ENCODE results near the gene CEACAM7.
A peak's percentile ranks its signal among the peaks of the same experiment; 100 is the strongest.
"Not testable (repeated sequence)": the region's sequence is repeated elsewhere in the genome, so short reads cannot be mapped to it uniquely, and the experiment has no call there.

CEACAM7 gene

DNA sequence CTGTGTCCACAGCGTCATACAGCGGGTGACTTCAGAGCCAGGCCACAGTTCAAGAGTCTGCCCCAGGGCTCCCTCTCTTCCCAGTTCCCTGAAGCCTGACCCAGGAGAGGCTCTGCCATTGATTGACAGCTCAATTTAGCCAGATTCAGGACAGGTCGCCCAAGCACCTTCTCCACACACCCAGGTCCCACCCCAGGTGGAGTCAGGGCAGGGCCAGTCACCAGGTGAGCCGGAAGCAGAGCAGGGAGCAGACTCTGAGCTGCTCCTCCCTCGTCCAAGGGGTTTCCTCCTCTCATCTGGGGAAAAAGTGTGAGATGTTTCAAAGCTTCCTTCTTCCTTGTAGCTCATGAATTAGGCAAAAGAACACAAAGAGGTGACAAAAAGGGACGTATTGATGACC, 5.6 kb downstream of the CEACAM7 start:
- Histone ChIP-seq H3K9me3 (ENCODE audit: control insufficient read depth, low read length) (no peaks in the 10 kb centered on the region), H3K4me1 (ENCODE audit: control insufficient read depth, insufficient read depth, low read length) (no peaks in the 10 kb centered on the region), H3K9ac (ENCODE audit: low read length) (no peak overlapping the region), H3K36me3 (ENCODE audit: control insufficient read depth, insufficient read depth, low read length) (no peaks in the 10 kb centered on the region), H3K27me3 (ENCODE audit: control insufficient read depth, insufficient read depth, low read length) (no peaks in the 10 kb centered on the region), H3K4me3 (ENCODE audit: low read length) (no peak overlapping the region)

DNA sequence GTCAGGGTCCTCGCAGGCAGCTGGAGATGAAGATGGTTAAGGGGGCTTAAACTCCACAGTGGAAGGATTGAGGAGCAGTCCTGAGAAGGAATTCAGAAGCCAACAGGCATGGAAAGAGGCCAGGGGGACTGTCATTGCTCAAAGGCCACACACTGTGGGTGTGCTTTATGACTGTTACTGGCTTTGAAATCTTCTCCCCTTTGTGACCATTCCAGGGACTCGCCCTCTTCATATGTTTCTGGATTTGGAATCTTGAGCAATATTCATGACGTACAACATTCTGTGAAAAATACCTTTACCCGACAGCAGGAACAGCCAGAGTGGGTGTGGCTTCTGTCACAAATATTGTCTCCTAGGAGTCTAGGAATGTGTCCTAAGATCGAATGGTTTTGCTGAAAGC, 16.6 kb downstream of the CEACAM7 start:
- Histone ChIP-seq H3K4me3 (ENCODE audit: low read length) (no peak overlapping the region), H3K9ac (ENCODE audit: low read length) (no peak overlapping the region), H3K36me3 (ENCODE audit: control insufficient read depth, insufficient read depth, low read length) (no peaks in the 10 kb centered on the region), H3K9me3 (ENCODE audit: control insufficient read depth, low read length) (no peaks in the 10 kb centered on the region), H3K4me1 (ENCODE audit: control insufficient read depth, insufficient read depth, low read length) (no peaks in the 10 kb centered on the region), H3K27me3 (ENCODE audit: control insufficient read depth, insufficient read depth, low read length) (no peaks in the 10 kb centered on the region)

DNA sequence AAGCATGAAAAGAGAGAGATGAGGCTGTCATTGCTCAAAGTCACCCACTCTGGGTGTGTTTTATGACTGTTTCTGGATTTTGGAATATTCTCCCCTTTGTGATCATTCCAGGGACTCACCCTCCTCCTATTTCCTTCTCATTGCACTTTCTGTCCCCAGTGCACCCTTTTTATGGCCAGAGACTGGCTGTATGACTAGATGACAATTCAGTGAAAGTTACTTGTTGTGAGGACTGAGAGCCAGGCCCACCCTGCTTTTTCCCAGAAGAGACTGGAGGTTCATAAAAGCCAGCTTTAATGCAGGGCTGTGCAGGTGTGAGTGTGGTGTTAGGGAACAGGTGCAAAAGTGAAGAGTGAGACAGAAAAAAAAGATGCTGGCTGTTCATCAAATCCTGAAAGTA, 17.3 kb downstream of the CEACAM7 start:
- no peaks in the 10 kb centered on the region for H3K4me1 ChIP-seq (ENCODE audit: control insufficient read depth, insufficient read depth, low read length)
- H3K36me3 ChIP-seq (ENCODE audit: control insufficient read depth, insufficient read depth, low read length) = no peaks in the 10 kb centered on the region
- H3K9me3 ChIP-seq (ENCODE audit: control insufficient read depth, low read length) = peaks cover 6% of the 10 kb centered on the region
- H3K9ac ChIP-seq (ENCODE audit: low read length) = no peak overlapping the region
- H3K4me3 ChIP-seq (ENCODE audit: low read length) = no peak overlapping the region
- no peaks in the 10 kb centered on the region for H3K27me3 ChIP-seq (ENCODE audit: control insufficient read depth, insufficient read depth, low read length)

DNA sequence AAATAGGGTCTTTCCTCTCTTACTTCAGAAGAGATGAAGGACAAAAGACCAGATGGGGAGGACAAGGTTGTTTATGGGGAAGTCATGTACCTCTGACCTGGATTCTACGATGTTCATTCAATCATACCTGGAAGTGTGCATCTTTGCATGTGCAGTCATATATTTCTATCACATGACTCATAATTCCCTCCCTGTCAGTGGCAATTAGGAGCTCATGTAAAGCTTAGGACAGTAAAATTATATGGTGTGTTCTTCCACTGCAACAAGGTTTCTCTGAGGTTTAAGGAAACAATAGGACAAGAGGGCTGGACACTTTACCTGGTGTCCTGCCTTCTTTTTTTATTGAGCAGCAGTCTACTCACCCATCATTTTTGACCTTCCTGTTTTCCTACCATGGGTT, 19.8 kb downstream of the CEACAM7 start:
- no peak overlapping the region for H3K4me3 ChIP-seq (ENCODE audit: low read length)
- no peaks in the 10 kb centered on the region for H3K27me3 ChIP-seq (ENCODE audit: control insufficient read depth, insufficient read depth, low read length)
- no peaks in the 10 kb centered on the region for H3K36me3 ChIP-seq (ENCODE audit: control insufficient read depth, insufficient read depth, low read length)
- no peaks in the 10 kb centered on the region for H3K4me1 ChIP-seq (ENCODE audit: control insufficient read depth, insufficient read depth, low read length)
- peaks cover 9% of the 10 kb centered on the region for H3K9me3 ChIP-seq (ENCODE audit: control insufficient read depth, low read length)
- H3K9ac ChIP-seq (ENCODE audit: low read length) = no peak overlapping the region

DNA sequence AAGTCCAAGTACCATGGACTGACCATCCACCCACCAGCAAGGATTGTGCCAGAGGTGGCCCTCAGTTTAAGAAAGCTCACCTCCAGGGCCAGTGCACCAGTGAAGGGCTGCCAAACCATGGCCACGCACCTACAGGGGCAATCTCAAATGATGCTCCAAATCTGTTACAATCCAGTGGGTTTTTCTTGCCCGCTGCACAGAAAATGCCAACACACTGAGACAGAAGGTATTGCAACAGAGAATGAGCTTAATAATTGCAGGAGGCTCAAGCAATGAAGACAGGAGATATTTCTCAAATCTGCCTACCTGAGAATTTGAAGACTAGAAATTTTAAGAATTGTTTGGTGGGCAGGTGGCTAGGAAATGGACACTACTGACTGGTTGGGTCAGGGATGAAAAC, 22.0 kb downstream of the CEACAM7 start:
- Histone ChIP-seq H3K9ac (ENCODE audit: low read length) (no peak overlapping the region), H3K9me3 (ENCODE audit: control insufficient read depth, low read length) (peaks cover 9% of the 10 kb centered on the region), H3K4me3 (ENCODE audit: low read length) (no peak overlapping the region), H3K4me1 (ENCODE audit: control insufficient read depth, insufficient read depth, low read length) (no peaks in the 10 kb centered on the region), H3K36me3 (ENCODE audit: control insufficient read depth, insufficient read depth, low read length) (no peaks in the 10 kb centered on the region), H3K27me3 (ENCODE audit: control insufficient read depth, insufficient read depth, low read length) (no peaks in the 10 kb centered on the region)

DNA sequence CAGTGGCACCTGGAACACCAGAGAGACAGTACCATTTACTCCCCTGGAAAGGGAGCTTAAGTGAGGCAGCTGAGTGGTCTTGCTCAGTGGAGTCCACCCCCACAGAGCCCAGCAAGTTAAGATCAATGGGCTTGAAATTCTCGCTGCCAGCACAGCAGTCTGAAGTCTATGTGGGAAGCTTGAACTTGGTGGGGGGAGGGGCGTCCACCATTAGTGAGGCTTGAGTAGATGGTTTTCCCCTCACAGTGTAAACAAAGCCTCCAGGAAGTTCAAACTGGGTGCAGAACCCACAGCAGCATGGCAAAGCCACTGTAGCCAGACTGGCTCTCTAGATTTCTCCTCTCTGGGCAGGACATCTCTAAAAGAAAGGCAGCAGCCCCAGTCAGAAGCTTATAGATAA, 30.9 kb downstream of the CEACAM7 start:
- peaks cover 11% of the 10 kb centered on the region for H3K4me1 ChIP-seq (ENCODE audit: control insufficient read depth, insufficient read depth, low read length)
- no peaks in the 10 kb centered on the region for H3K9me3 ChIP-seq (ENCODE audit: control insufficient read depth, low read length)
- no peaks in the 10 kb centered on the region for H3K27me3 ChIP-seq (ENCODE audit: control insufficient read depth, insufficient read depth, low read length)

DNA sequence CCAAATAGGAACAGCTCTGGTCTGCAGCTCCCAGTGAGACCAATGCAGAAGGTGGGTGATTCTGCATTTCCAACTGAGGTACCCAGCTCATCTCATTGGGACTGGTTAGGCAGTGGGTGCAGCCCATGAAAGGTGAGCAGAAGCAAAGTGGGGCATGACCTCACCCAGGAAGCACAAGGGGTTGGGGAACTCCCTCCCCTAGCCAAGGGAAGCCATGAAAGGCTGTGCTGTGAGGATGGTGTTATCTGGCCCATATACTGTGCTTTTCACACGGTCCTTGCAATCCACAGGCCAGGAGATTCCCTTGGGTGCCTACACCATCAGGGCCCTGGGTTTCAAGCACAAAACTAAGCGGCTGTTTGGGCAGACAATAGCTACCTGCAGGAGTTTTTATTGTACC, 31.3 kb downstream of the CEACAM7 start:
- H3K9me3 ChIP-seq (ENCODE audit: control insufficient read depth, low read length); H3K36me3 ChIP-seq (ENCODE audit: control insufficient read depth, insufficient read depth, low read length); H3K4me3 ChIP-seq (ENCODE audit: low read length); H3K9ac ChIP-seq (ENCODE audit: low read length); H3K27me3 ChIP-seq (ENCODE audit: control insufficient read depth, insufficient read depth, low read length): not testable (repeated sequence)
- peaks cover 11% of the 10 kb centered on the region for H3K4me1 ChIP-seq (ENCODE audit: control insufficient read depth, insufficient read depth, low read length)

More for the DNA sequence above, 30.9 kb downstream of the CEACAM7 start:
- Histone ChIP-seq H3K4me3 (ENCODE audit: low read length) (no peak overlapping the region), H3K9ac (ENCODE audit: low read length) (no peak overlapping the region), H3K36me3 (ENCODE audit: control insufficient read depth, insufficient read depth, low read length) (no peaks in the 10 kb centered on the region)

DNA sequence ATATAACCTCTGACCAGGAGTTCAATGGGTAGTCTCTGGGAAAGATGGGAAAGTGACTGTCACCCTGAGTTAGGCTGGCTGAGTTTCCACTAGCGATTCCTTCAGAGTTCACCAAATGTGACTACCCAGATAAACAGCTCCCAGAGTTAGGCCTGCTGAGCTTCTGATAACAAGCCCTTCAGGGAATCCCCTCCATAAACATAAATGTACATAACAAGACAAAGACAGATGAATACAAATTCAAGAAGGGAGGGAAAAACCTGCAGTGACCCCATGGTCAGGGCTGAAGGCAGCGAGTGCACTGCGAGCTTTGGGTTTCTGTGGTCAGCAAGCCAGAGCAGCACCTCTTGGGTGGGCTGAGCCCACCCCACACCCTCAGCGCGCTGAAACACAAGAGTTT, 35.8 kb downstream of the CEACAM7 start:
- no peaks in the 10 kb centered on the region for H3K27me3 ChIP-seq (ENCODE audit: control insufficient read depth, insufficient read depth, low read length)
- H3K9ac ChIP-seq (ENCODE audit: low read length) = no peak overlapping the region
- no peaks in the 10 kb centered on the region for H3K36me3 ChIP-seq (ENCODE audit: control insufficient read depth, insufficient read depth, low read length)
- H3K9me3 ChIP-seq (ENCODE audit: control insufficient read depth, low read length) = no peaks in the 10 kb centered on the region
- H3K4me1 ChIP-seq (ENCODE audit: control insufficient read depth, insufficient read depth, low read length) = peaks cover 40% of the 10 kb centered on the region
- no peak overlapping the region for H3K4me3 ChIP-seq (ENCODE audit: low read length)

DNA sequence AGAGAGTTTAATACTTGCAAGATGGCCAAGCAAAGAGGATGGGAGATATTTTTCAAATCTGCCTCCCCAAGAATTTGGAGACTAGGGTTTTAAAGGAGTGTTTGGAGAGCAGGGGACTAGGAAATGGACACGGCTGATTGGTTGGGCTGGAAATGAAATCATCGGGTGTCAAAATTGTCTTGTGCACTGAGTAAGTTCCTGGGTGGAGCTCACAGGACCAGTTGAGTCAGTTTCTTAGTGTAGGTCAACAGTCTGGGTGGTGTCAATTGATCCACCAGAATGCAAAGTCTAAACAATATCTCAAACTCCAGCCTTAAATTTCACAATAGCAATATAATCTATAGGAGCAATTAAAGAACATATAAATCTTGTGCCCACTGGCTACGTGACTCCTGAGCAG, 38.2 kb downstream of the CEACAM7 start:
- Histone ChIP-seq H3K9me3 (ENCODE audit: control insufficient read depth, low read length) (no peaks in the 10 kb centered on the region), H3K36me3 (ENCODE audit: control insufficient read depth, insufficient read depth, low read length) (no peaks in the 10 kb centered on the region), H3K9ac (ENCODE audit: low read length) (peak overlapping the region; percentile 6), H3K4me1 (ENCODE audit: control insufficient read depth, insufficient read depth, low read length) (peaks cover 36% of the 10 kb centered on the region), H3K4me3 (ENCODE audit: low read length) (peak overlapping the region; percentile 25), H3K27me3 (ENCODE audit: control insufficient read depth, insufficient read depth, low read length) (no peaks in the 10 kb centered on the region)

DNA sequence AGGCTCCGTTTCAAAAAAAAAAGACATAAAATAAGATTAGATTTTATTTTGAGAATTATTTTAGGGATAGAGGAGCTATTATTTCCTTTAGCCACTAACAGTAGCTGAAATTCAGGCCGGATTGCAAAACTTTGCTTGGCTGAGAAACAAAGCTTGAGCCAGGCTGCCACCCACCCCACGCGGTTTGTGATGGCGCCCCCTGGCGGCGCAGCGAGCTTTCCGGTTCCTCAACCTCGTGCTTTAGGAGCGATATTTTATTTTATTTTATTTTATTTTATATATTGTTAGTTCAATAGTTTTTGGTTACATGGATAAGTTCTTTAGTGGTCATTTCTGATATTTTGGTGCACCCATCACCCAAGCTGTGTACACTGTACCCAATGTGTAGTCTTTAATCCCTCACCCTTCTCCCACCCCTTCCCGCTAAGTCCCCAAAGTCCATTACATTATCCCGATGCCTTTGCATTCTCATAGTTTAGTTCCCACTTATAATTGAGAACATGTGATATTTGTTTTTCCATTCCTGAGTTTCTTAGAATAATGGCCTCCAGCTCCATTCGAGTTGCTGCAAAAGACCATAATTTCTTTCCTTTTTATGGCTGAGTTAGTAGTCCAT, 41.4 kb downstream of the CEACAM7 start:
- Histone ChIP-seq H3K4me1 (ENCODE audit: control insufficient read depth, insufficient read depth, low read length) (peaks cover 36% of the 10 kb centered on the region), H3K27me3 (ENCODE audit: control insufficient read depth, insufficient read depth, low read length) (no peaks in the 10 kb centered on the region), H3K9ac (ENCODE audit: low read length) (no peak overlapping the region), H3K36me3 (ENCODE audit: control insufficient read depth, insufficient read depth, low read length) (no peaks in the 10 kb centered on the region), H3K9me3 (ENCODE audit: control insufficient read depth, low read length) (no peaks in the 10 kb centered on the region), H3K4me3 (ENCODE audit: low read length) (no peak overlapping the region)

DNA sequence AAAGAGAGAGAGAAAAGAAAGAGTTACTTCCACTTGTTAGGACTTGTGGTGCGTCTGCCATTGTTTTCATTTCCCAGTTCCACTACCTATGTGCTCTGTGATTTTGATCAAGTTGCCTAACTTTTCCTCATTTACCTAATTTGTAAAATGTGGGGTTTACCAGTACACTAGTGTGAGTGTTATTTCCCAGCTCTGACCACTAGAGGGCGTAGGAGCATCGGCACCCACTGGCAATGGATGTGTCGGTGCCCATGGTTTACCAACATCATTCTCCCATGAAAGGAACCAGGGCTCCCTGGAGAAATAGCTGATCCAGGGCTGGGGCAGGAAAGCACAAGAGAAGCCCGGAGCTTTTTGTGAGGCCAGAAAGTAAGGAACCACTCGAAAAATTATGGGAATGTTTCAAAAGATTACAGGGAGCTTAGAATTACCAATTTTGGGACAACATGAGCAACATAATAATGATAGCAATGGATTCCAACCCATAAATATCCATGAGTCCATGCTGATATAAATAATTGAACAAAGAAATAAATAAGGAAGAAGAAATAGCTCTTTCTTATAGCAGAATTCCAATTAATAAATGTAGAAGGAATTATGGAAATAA, 46.1 kb downstream of the CEACAM7 start:
- no peaks in the 10 kb centered on the region for H3K9me3 ChIP-seq (ENCODE audit: control insufficient read depth, low read length)
- H3K9ac ChIP-seq (ENCODE audit: low read length) = no peak overlapping the region
- no peak overlapping the region for H3K4me3 ChIP-seq (ENCODE audit: low read length)
- H3K36me3 ChIP-seq (ENCODE audit: control insufficient read depth, insufficient read depth, low read length) = no peaks in the 10 kb centered on the region
- no peaks in the 10 kb centered on the region for H3K4me1 ChIP-seq (ENCODE audit: control insufficient read depth, insufficient read depth, low read length)
- H3K27me3 ChIP-seq (ENCODE audit: control insufficient read depth, insufficient read depth, low read length) = peaks cover 12% of the 10 kb centered on the region

DNA sequence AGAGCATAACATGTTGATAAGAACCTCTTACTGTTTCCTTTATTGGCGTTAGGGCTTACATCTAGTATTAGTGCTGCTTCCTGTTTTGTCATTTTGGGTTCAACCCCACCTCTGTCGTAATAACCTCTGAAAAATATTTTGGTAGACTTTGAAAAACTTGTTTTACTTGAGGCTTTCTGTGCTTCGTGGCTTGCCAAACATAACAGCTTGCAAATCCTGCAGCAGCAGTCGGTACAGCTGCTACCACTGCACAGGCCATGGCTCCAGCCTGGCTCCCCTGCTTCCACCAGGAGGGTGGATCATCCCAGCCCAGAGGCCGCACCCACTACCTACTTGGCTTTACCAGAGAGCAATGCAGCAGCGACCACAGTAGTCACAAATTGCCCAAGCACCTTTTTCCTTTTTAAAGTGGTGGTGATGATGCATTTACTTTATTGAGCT, 49.4 kb downstream of the CEACAM7 start:
- Histone ChIP-seq H3K36me3 (ENCODE audit: control insufficient read depth, insufficient read depth, low read length) (no peaks in the 10 kb centered on the region), H3K9ac (ENCODE audit: low read length) (no peak overlapping the region), H3K4me1 (ENCODE audit: control insufficient read depth, insufficient read depth, low read length) (no peaks in the 10 kb centered on the region), H3K9me3 (ENCODE audit: control insufficient read depth, low read length) (no peaks in the 10 kb centered on the region), H3K4me3 (ENCODE audit: low read length) (no peak overlapping the region), H3K27me3 (ENCODE audit: control insufficient read depth, insufficient read depth, low read length) (peaks cover 12% of the 10 kb centered on the region)

DNA sequence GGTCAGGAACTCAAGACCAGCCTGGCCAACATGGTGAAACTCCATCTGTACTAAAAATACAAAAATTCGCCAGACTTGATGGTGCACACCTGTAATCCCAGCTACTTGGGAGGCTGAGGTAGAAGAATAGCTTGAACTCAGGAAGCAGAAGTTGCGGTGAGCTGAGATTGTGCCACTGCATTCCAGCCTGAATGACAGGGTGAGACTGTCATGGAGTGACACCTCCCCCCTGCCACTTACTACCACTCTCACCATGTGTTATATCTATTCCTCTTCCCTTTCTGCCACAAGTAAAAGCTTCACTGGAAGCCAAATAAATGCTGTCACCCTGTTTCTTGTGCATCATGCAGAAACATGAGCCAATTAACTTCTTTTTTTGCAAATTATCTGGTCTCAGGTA, 50.6 kb downstream of the CEACAM7 start:
- Histone ChIP-seq H3K4me3 (ENCODE audit: low read length) (no peak overlapping the region), H3K9me3 (ENCODE audit: control insufficient read depth, low read length) (no peaks in the 10 kb centered on the region), H3K36me3 (ENCODE audit: control insufficient read depth, insufficient read depth, low read length) (no peaks in the 10 kb centered on the region), H3K27me3 (ENCODE audit: control insufficient read depth, insufficient read depth, low read length) (peaks cover 12% of the 10 kb centered on the region), H3K4me1 (ENCODE audit: control insufficient read depth, insufficient read depth, low read length) (no peaks in the 10 kb centered on the region), H3K9ac (ENCODE audit: low read length) (no peak overlapping the region)

All from mucosa of stomach (tissue), 1 donor.